Naive thymus-derived CD4-positive, alpha-beta T cell (primary cell): Measurements from ENCODE around the gene TBC1D1. TPM values are rescaled to one million over a fixed set of nuclear protein-coding genes. Genes with fewer than 3 reads are reported as not detected.

Experiments
- ATAC-seq: fragments of 150-1000 bp; cut with Tn5 transposase; 2 replicates; pipeline ENCODE4 v1.10.0; 2021; ENCODE audit warnings: mild to moderate bottlenecking, moderate library complexity
- CTCF ChIA-PET: fragments of 350-600 bp; sonication (Branson Sonifier 250); formaldehyde crosslinking; loops from one replicate; lab custom pipeline; 2021; ENCODE audit warnings: antibody characterized with exemption; lab: Charles Lee
- POLR2A ChIA-PET: fragments of 350-600 bp; sonication (Branson Sonifier 250); formaldehyde crosslinking; loops from one replicate; lab custom pipeline; 2021; ENCODE audit warnings: antibody characterized with exemption, inconsistent platforms; lab: Charles Lee
- DNase-seq, 9 donors: peaks; one replicate each; pipeline versions ENCODE4 v3.0.0 to v3.0.0-alpha.2; 2020 to 2022; ENCODE audit warnings: mixed read lengths in 1 of 9
- H3K27ac ChIP-seq: one replicate; pipeline ENCODE4 v1.7.0; 2013; ENCODE audit warnings: mild to moderate bottlenecking, low read depth, low read length, moderate library complexity
- H3K27me3 ChIP-seq, 2 donors: one replicate each; pipeline ENCODE4 v1.7.0; 2013; ENCODE audit warnings: low read length in 2 of 2, mild to moderate bottlenecking in 2 of 2, moderate library complexity in 2 of 2; ENCODE audit not compliant: control insufficient read depth in 2 of 2, insufficient read depth in 2 of 2
- H3K36me3 ChIP-seq, 3 experiments: 1 replicate in 2 of 3; 2 replicates in 1 of 3; pipeline ENCODE4 v1.7.0; 2013; ENCODE audit warnings: low read length in 3 of 3, mild to moderate bottlenecking in 3 of 3, moderate library complexity in 1 of 3; ENCODE audit not compliant: insufficient read depth in 3 of 3, control insufficient read depth in 2 of 3
- H3K4me1 ChIP-seq, 2 donors: one replicate each; pipeline ENCODE4 v1.7.0; 2013; ENCODE audit warnings: low read length in 2 of 2, mild to moderate bottlenecking in 2 of 2, moderate library complexity in 1 of 2; ENCODE audit not compliant: control insufficient read depth in 2 of 2, insufficient read depth in 2 of 2
- H3K4me3 ChIP-seq: 2 replicates; pipeline ENCODE4 v1.7.0; 2013; ENCODE audit warnings: mild to moderate bottlenecking, low read length
- H3K9me3 ChIP-seq, 3 experiments: 1 replicate in 2 of 3; 2 replicates in 1 of 3; pipeline ENCODE4 v1.7.0; 2013; ENCODE audit warnings: low read length in 3 of 3; ENCODE audit not compliant: control insufficient read depth in 2 of 3
- H3K27ac Mint-ChIP-seq, 9 donors: one replicate each; pipeline ENCODE4 v1.8.0; 2020 to 2022; ENCODE audit warnings: mixed read lengths in 9 of 9, mild to moderate bottlenecking in 8 of 9, moderate library complexity in 5 of 9, inconsistent platforms in 2 of 9
- H3K27me3 Mint-ChIP-seq, 5 donors: one replicate each; pipeline ENCODE4 v1.8.0; 2021 to 2022; ENCODE audit warnings: mixed read lengths in 5 of 5, mild to moderate bottlenecking in 1 of 5
- H3K36me3 Mint-ChIP-seq, 5 donors: one replicate each; pipeline ENCODE4 v1.8.0; 2020 to 2022; ENCODE audit warnings: mixed read lengths in 5 of 5, mild to moderate bottlenecking in 3 of 5, inconsistent platforms in 1 of 5
- H3K4me1 Mint-ChIP-seq, 7 donors: one replicate each; pipeline ENCODE4 v1.8.0; 2020 to 2022; ENCODE audit warnings: mixed read lengths in 7 of 7, mild to moderate bottlenecking in 3 of 7, inconsistent platforms in 1 of 7
- H3K4me3 Mint-ChIP-seq, 10 donors: one replicate each; pipeline ENCODE4 v1.8.0; 2020 to 2022; ENCODE audit warnings: mild to moderate bottlenecking in 10 of 10, mixed read lengths in 10 of 10, moderate library complexity in 6 of 10, inconsistent platforms in 2 of 10
- H3K9me3 Mint-ChIP-seq, 11 donors: one replicate each; pipeline ENCODE4 v1.8.0; 2020 to 2022; ENCODE audit warnings: mixed read lengths in 11 of 11, mild to moderate bottlenecking in 4 of 11, inconsistent platforms in 1 of 11, moderate library complexity in 1 of 11
- intact Hi-C, 2 donors: fragments of 100-400 bp; cut with micrococcal nuclease; formaldehyde crosslinking; loops; one replicate each; pipeline ENCODE4 v1.15.1; 2023
- polyA plus RNA-seq, 2 donors: library from polyadenylated mRNA; unstranded; fragments of 300-500 nt; fragmentation: Illumina TruSeq; gene quantifications; one replicate each; pipeline ENCODE4 v1.2.3, GENCODE V29; 2021
- total RNA-seq, 6 experiments: library from RNA in 5 of 6; stranded (reverse) in 5 of 6; gene quantifications; 1 replicate in 5 of 6; 2 replicates in 1 of 6; pipeline ENCODE4 v1.2.3 and lab custom pipeline; 2021 to 2026

The TBC1D1 gene
- total and polyA plus RNA-seq, 7 experiments from 2014 or later = 19.4 to 66.8 (median 46.9) TPM

- Histone ChIP-seq H3K27me3 (no peaks in the 10 kb centered on the region), H3K27ac (no peak overlapping the region), H3K9me3 (no peaks in the 10 kb centered on the region), H3K36me3 (no peaks in the 10 kb centered on the region), H3K4me1 (peaks cover 10 to 25% of the 10 kb centered on the region in 2 donors), H3K4me3 (no peak overlapping the region)
- intact Hi-C loops = loop anchor here in 1 of 2 donors (10.0 kb wide), 1 partner anchor 1031 kb away; the partner anchor contains the start of gene WDR19
- no peak for DNase-seq
- Mint-ChIP-seq H3K27ac (peak overlapping the region in 6 of 9 donors; percentile 27 to 71 (median 43)), H3K36me3 (peaks cover 0 to 4% (median 0%) of the 10 kb centered on the region in 5 donors), H3K27me3 (peaks cover 0 to 15% (median 0%) of the 10 kb centered on the region in 5 donors), H3K9me3 (peaks cover 0 to 3% (median 0%) of the 10 kb centered on the region in 11 donors), H3K4me3 (peak overlapping the region in 9 of 10 donors; percentile 1 to 72 (median 53)), H3K4me1 (peaks cover 23 to 62% (median 52%) of the 10 kb centered on the region in 7 donors)
- CTCF ChIA-PET = interaction anchor here (0.6 to 1.8 kb wide), 2 partner anchors 21 to 589 kb away, joined by 4 to 5 read pairs; no protein-coding TSS in a partner anchor
- no peak for ATAC-seq
- POLR2A ChIA-PET = interaction anchor here (2.0 kb wide), 1 partner anchor 9 kb away, joined by 4 read pairs; no protein-coding TSS in a partner anchor
Observed at GRCh38 chr4:38154252-38154651, 263.4 kb downstream of the TBC1D1 start.

DNA sequence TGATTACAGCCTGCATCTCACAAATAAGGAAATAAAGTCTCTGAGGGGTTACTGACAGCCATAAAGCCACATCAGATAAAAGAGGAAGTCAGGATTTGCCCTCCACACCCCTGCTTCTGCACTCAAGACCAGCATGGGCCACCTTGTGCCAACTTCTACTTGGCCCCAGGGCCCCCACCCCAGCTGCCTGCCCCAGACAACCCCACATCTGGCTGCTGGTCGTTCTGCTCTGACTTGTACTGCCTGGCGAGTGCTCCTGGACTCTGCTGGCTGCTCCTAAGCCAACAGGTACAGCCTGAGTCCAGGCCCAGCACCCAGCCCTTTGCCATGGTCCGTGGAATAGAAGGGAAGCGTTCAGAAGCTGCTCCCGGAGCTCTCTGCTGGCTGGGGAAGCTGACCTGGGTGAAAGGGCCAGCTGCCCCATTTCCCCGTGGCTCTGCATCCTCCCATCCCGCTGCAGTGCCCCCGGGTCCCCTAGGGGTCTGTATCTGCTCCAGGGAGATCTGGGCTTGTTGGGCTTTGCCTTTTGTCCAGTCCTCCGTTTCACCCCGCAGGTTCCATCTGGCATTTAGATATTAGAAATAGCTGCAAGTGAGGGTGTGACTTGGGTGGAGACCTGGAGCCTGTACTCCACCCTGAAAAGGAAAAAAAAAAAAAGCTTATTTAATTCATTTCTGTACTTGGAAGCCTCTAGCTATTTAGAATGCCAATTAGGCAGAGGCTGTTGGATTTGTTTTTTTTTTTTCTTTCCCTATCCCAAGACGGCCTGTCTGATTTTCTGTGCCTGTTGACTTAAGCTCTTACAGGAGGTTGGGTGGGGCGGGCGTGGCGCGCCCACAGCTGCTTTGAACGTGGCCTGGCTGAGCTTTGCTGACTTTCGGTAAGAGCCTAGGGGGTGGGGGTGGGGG lies 264.1 kb downstream of the TBC1D1 start:
- H3K27ac Mint-ChIP-seq = peak overlapping the region in 7 of 9 donors; percentile 38 to 71 (median 48)
- no peak overlapping the region for H3K4me3 ChIP-seq
- POLR2A ChIA-PET = interaction anchor here (0.8 to 2.0 kb wide), 2 partner anchors 10 to 12 kb away, joined by 4 read pairs; no protein-coding TSS in a partner anchor
- peaks cover 0 to 3% (median 0%) of the 10 kb centered on the region in 11 donors for H3K9me3 Mint-ChIP-seq
- no peak overlapping the region for H3K27ac ChIP-seq
- no peaks in the 10 kb centered on the region for H3K36me3 ChIP-seq
- peaks cover 0 to 15% (median 0%) of the 10 kb centered on the region in 5 donors for H3K27me3 Mint-ChIP-seq
- peaks cover 0 to 1% (median 0%) of the 10 kb centered on the region in 5 donors for H3K36me3 Mint-ChIP-seq
- CTCF ChIA-PET = interaction anchor here (0.6 to 1.8 kb wide), 4 partner anchors 19 to 649 kb away, joined by 3 to 5 read pairs (median 4); no protein-coding TSS in a partner anchor
- H3K27me3 ChIP-seq = no peaks in the 10 kb centered on the region
- intact Hi-C loops = loop anchor here in 1 of 2 donors (1.0 to 10.0 kb wide), 2 partner anchors 24 to 1030 kb away; partner anchors contain the start of gene WDR19
- no peak for DNase-seq
- no peaks in the 10 kb centered on the region for H3K9me3 ChIP-seq
- peak; percentile 57 for ATAC-seq
- H3K4me1 ChIP-seq = peaks cover 10 to 25% of the 10 kb centered on the region in 2 donors
- peaks cover 23 to 67% (median 52%) of the 10 kb centered on the region in 7 donors for H3K4me1 Mint-ChIP-seq
- H3K4me3 Mint-ChIP-seq = peak overlapping the region in 9 of 10 donors; percentile 33 to 65 (median 53)

- Mint-ChIP-seq H3K27me3 (peaks cover 0 to 15% (median 0%) of the 10 kb centered on the region in 5 donors), H3K36me3 (peaks cover 0 to 1% (median 0%) of the 10 kb centered on the region in 5 donors), H3K9me3 (peaks cover 0 to 3% (median 0%) of the 10 kb centered on the region in 11 donors), H3K27ac (peak overlapping the region in 4 of 9 donors; percentile 0 to 71 (median 52)), H3K4me3 (peak overlapping the region in 8 of 10 donors; percentile 33 to 78 (median 54)), H3K4me1 (peaks cover 26 to 72% (median 56%) of the 10 kb centered on the region in 7 donors)
- Histone ChIP-seq H3K4me1 (peaks cover 14 to 28% of the 10 kb centered on the region in 2 donors), H3K27me3 (no peaks in the 10 kb centered on the region), H3K36me3 (no peaks in the 10 kb centered on the region), H3K9me3 (no peaks in the 10 kb centered on the region), H3K4me3 (no peak overlapping the region), H3K27ac (no peak overlapping the region)
- intact Hi-C loops = loop anchor here in 1 of 2 donors (1.0 to 10.0 kb wide), 2 partner anchors 24 to 1029 kb away; partner anchors contain the start of gene WDR19
- ChIA-PET CTCF (interaction anchor here (0.7 to 1.4 kb wide), 2 partner anchors 18 to 23 kb away, joined by 4 read pairs; no protein-coding TSS in a partner anchor), POLR2A (interaction anchor here (0.8 to 2.0 kb wide), 2 partner anchors 11 to 12 kb away, joined by 4 read pairs; no protein-coding TSS in a partner anchor)
- no peak for ATAC-seq
- DNase-seq = no peak
Observed at GRCh38 chr4:38155589-38156294, 264.9 kb downstream of the TBC1D1 start.

GRCh38 chr4:38157592-38157991 lies 266.7 kb downstream of the TBC1D1 start:
- peak overlapping the region in 2 of 9 donors; percentile 5 to 9 for H3K27ac Mint-ChIP-seq
- H3K9me3 Mint-ChIP-seq = peaks cover 0 to 3% (median 0%) of the 10 kb centered on the region in 11 donors
- DNase-seq (no peak), ATAC-seq (no peak)
- ChIA-PET POLR2A (no interaction called here), CTCF (no interaction called here)
- H3K36me3 Mint-ChIP-seq = peaks cover 0 to 1% (median 0%) of the 10 kb centered on the region in 5 donors
- intact Hi-C loops = loop anchor here in 1 of 2 donors (10.0 kb wide), 1 partner anchor 1027 kb away; the partner anchor contains the start of gene WDR19
- peak overlapping the region in 1 of 10 donors; percentile 43 for H3K4me3 Mint-ChIP-seq
- Histone ChIP-seq H3K4me3 (no peak overlapping the region), H3K4me1 (peaks cover 20 to 36% of the 10 kb centered on the region in 2 donors), H3K27ac (no peak overlapping the region), H3K27me3 (no peaks in the 10 kb centered on the region), H3K9me3 (no peaks in the 10 kb centered on the region), H3K36me3 (no peaks in the 10 kb centered on the region)
- H3K27me3 Mint-ChIP-seq = peaks cover 0 to 11% (median 0%) of the 10 kb centered on the region in 5 donors
- peaks cover 36 to 82% (median 58%) of the 10 kb centered on the region in 7 donors for H3K4me1 Mint-ChIP-seq

DNA sequence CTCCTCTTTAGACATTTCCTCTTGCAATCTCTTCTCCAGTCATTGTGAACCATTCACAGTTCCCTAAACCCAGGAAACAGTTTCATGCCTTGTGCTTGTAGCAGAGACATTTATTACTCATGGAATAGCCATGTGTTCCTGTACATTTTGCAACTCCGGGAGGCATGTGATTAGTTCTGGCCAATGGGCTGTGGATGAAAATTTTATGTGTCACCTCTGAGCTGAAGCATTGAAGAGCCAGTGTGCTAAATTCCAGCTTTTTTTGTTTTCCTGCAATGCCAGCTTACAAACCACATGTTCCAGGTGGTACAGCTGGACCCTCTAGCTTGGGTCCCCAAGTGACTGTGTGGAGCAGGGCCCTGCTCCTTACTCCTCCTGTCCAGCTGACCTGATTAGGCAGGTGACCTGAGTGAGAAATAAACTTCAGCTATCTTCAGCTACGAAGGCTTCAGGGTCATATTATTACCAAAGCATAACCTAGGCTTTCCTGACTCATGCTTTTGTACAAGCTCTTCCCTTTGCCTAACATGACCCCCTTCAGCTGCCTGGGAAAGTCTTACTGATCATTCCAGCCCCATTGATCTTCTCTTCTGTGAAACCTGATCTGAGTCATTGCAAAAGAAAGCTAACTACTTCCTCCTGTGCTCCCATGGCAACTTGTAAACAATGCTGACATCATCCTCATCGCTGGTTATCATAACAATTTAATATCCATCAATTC lies 269.8 kb downstream of the TBC1D1 start:
- no peaks in the 10 kb centered on the region for H3K9me3 ChIP-seq
- no peak overlapping the region for H3K4me3 ChIP-seq
- peak in 8 of 9 donors; percentile 14 to 71 (median 50) for DNase-seq
- H3K4me1 ChIP-seq = peaks cover 10 to 19% of the 10 kb centered on the region in 2 donors
- Mint-ChIP-seq H3K27me3 (no peaks in the 10 kb centered on the region), H3K27ac (peak overlapping the region in 7 of 9 donors; percentile 35 to 81 (median 80)), H3K4me3 (peak overlapping the region in 2 of 10 donors; percentile 10 to 26), H3K9me3 (peaks cover 0 to 11% (median 6%) of the 10 kb centered on the region in 11 donors), H3K4me1 (peaks cover 17 to 70% (median 35%) of the 10 kb centered on the region in 7 donors), H3K36me3 (peaks cover 0 to 10% (median 0%) of the 10 kb centered on the region in 5 donors)
- CTCF ChIA-PET = no interaction called here
- POLR2A ChIA-PET = interaction anchor here (0.5 to 1.2 kb wide), 4 partner anchors 9 to 98 kb away, joined by 3 to 4 read pairs (median 3); no protein-coding TSS in a partner anchor
- no peaks in the 10 kb centered on the region for H3K36me3 ChIP-seq
- H3K27me3 ChIP-seq = no peaks in the 10 kb centered on the region
- intact Hi-C loops = loop anchor here (1.0 kb wide), 4 partner anchors 17 to 146 kb away; no protein-coding TSS in a partner anchor
- ATAC-seq = peak; percentile 85
- no peak overlapping the region for H3K27ac ChIP-seq
